ENCODE results near the gene TGM6.
A peak's percentile ranks its signal among the peaks of the same experiment; 100 is the strongest.

- TF ChIP-seq CTCF (IDR thresholded peaks at IDR 0.05) (peak; percentile 50), ATF2 (CRISPR knock-in tag; IDR thresholded peaks at IDR 0.05; ENCODE audit: borderline replicate concordance, low read depth) (no peak), NFYB (CRISPR knock-in tag; conservative IDR thresholded peaks at IDR 0.05; ENCODE audit: low read depth) (no peak), MAX (CRISPR knock-in tag; IDR thresholded peaks at IDR 0.05) (no peak), TP53 (CRISPR knock-in tag; IDR thresholded peaks at IDR 0.05) (no peak), JAZF1 (CRISPR knock-in tag; IDR thresholded peaks at IDR 0.05) (no peak), CBFB (CRISPR knock-in tag; IDR thresholded peaks at IDR 0.05; ENCODE audit: low read depth) (no peak), ATF3 (CRISPR knock-in tag; conservative IDR thresholded peaks at IDR 0.05) (no peak), E2F1 (CRISPR knock-in tag; IDR thresholded peaks at IDR 0.05) (no peak), HMGXB4 (CRISPR knock-in tag; IDR thresholded peaks at IDR 0.05) (no peak), IRF1 (CRISPR knock-in tag; IDR thresholded peaks at IDR 0.05) (no peak), SP1 (CRISPR knock-in tag; conservative IDR thresholded peaks at IDR 0.05) (no peak), NFE2L1 (CRISPR knock-in tag; IDR thresholded peaks at IDR 0.05) (no peak), JUN (CRISPR knock-in tag; IDR thresholded peaks at IDR 0.05) (no peak)
Observed at GRCh38 chr20:2387180-2387577, 6.5 kb downstream of the TGM6 start.

Data from WTC11 (cell line).